ENCODE results near the gene EPS8L3. TPM values are rescaled to one million over a fixed set of nuclear protein-coding genes. Genes with fewer than 3 reads are reported as not detected.
A peak's percentile ranks its signal among the peaks of the same experiment; 100 is the strongest.
"Not testable (repeated sequence)": the region's sequence is repeated elsewhere in the genome, so short reads cannot be mapped to it uniquely, and the experiment has no call there.

Gene EPS8L3
- total RNA-seq, 1 donor from 2014 or later = not detected

DNA sequence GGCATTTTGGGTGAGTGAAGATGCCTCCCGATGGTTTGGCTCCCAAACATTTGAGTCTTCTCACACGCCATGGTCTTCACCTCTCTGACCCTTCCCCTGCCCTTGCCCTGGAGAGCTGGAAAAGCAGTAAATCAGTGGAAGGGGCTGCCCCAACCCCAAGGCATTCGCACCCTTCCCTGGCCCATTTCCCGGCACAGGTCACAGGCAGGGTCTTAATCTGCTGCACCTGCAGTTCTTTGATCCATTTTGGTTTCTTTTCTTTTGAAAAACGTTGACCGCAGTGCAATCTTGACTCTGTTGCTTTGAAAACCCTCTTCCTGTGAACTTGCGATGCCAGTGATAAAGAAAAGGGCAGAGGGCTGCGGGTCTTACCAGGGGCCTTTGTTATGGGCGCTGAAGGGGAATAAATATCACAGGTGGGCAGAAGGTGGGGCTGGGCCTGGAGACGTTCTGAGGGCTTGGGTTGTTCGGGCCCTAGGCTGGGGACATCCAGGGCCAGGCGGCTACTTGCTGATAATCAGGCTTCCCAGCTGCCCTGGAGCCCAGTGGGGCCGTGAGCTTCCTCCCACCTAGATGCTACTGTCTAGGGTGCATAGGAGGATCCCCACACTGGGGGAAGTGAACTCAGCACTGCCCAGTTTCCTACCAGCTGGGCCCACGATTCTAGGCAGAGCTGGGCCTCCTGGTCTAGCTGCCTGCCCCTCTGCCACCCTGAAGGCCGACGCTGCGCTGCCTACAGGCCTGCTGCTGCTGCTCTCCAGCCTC, 38.6 kb upstream of the EPS8L3 start:
- peak; percentile 8 to 62 for DNase-seq (ENCODE audit: low spot score in 2 of 2)
- Histone ChIP-seq H3K9me3 (no peaks in the 10 kb centered on the region), H3K4me1 (peaks cover 0 to 14% of the 10 kb centered on the region in 2 donors), H3K27me3 (no peaks in the 10 kb centered on the region), H3K27ac (peak overlapping the region; percentile 21 to 64), H3K4me3 (no peak overlapping the region), H3K36me3 (no peaks in the 10 kb centered on the region)
- TF ChIP-seq, protein P1, sequence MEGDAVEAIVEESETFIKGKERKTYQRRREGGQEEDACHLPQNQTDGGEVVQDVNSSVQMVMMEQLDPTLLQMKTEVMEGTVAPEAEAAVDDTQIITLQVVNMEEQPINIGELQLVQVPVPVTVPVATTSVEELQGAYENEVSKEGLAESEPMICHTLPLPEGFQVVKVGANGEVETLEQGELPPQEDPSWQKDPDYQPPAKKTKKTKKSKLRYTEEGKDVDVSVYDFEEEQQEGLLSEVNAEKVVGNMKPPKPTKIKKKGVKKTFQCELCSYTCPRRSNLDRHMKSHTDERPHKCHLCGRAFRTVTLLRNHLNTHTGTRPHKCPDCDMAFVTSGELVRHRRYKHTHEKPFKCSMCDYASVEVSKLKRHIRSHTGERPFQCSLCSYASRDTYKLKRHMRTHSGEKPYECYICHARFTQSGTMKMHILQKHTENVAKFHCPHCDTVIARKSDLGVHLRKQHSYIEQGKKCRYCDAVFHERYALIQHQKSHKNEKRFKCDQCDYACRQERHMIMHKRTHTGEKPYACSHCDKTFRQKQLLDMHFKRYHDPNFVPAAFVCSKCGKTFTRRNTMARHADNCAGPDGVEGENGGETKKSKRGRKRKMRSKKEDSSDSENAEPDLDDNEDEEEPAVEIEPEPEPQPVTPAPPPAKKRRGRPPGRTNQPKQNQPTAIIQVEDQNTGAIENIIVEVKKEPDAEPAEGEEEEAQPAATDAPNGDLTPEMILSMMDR (IDR thresholded peaks at IDR 0.05) = no peak
- intact Hi-C loops (cut with DNase I) = no loop called here

DNA sequence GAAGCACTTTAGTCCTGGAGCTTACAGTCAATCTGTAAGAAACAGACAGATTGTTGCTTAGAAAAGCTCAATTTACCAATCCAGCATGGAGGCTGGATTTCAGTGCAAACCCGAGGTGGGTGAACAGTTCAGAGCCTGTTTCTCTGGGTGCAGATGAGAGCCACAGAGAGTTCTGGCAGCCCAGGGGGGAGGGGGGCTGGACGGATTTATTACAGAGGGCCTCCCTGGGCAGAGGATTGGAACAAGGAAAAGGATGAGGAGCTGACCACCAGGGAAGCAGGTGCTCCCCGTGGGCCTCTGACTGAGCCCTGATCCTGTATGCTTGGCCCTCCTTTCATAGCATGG, 38.0 kb upstream of the EPS8L3 start:
- H3K9me3 ChIP-seq = no peaks in the 10 kb centered on the region
- DNase-seq (ENCODE audit: low spot score in 2 of 2) = no peak
- H3K4me3 ChIP-seq = no peak overlapping the region
- TF ChIP-seq, protein P1 (IDR thresholded peaks at IDR 0.05) = no peak
- H3K36me3 ChIP-seq = no peaks in the 10 kb centered on the region
- no peaks in the 10 kb centered on the region for H3K27me3 ChIP-seq
- peaks cover 0 to 14% of the 10 kb centered on the region in 2 donors for H3K4me1 ChIP-seq
- intact Hi-C loops (cut with DNase I) = no loop called here
- no peak overlapping the region for H3K27ac ChIP-seq

DNA sequence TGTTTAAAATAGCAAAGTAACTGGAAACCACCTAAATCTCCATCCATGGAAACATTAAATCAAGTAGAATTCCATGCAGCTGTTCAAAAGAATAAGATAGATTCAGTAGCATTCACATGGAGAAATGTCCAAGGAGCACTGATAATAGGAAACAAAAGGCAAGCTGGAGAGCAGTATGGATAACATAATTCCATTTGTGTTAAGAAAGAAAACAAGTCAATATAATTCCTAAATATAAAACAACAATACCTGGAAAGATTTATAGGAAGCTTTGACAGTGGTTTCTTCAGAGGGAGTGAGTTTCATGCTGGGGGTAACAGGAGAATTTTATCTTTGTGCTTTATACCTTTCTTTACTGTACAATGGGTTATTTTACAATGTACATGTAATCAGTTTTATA, 36.6 kb upstream of the EPS8L3 start:
- H3K9me3 ChIP-seq = no peaks in the 10 kb centered on the region
- no peak overlapping the region for H3K27ac ChIP-seq
- TF ChIP-seq, protein P1 (IDR thresholded peaks at IDR 0.05) = no peak
- H3K4me1 ChIP-seq = peaks cover 0 to 14% of the 10 kb centered on the region in 2 donors
- no peaks in the 10 kb centered on the region for H3K36me3 ChIP-seq
- DNase-seq (ENCODE audit: low spot score in 2 of 2) = no peak
- no peak overlapping the region for H3K4me3 ChIP-seq
- intact Hi-C loops (cut with DNase I) = no loop called here
- no peaks in the 10 kb centered on the region for H3K27me3 ChIP-seq

DNA sequence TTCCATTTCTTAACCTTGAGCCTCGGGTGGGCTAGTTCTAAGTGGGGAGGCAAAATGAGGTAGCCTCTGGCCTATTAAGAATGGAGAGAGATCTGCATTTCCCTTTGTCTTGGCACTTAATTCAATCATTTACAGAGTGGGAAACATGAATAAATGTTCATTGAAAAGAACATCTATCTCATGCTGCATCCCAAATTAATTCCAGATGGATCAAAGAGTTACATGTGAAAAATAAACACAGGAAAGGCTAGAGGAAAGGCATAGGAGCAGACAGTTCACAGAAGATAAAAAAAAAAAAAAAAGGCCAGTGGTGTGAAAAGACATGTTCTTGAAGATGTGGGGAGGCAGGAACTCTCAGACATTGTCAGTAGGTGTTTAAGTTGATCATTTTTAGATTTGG, 35.7 kb upstream of the EPS8L3 start:
- no peaks in the 10 kb centered on the region for H3K36me3 ChIP-seq
- intact Hi-C loops (cut with DNase I) = no loop called here

DNA sequence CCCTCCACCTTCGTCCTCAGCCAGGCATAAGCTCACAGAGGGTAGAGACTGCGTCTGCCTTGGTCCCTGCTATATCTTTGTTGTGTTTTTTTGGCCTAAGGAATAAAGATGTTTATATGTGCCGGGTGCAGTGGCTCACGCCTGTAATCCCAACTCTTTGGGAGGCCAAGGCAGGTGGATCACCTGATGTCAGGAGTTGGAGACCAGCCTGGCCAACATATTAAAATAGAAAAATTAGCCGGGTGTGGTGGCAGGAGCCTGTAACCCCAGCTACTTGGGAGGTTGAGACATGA, 33.5 kb upstream of the EPS8L3 start:
- H3K36me3 ChIP-seq; intact Hi-C loops (cut with DNase I); H3K9me3 ChIP-seq; H3K27me3 ChIP-seq; H3K27ac ChIP-seq; H3K4me3 ChIP-seq: not testable (repeated sequence)
- peaks cover 4 to 11% of the 10 kb centered on the region in 2 donors for H3K4me1 ChIP-seq
- DNase-seq (ENCODE audit: low spot score in 2 of 2) = peak in 1 of 2 donors; percentile 31

More for the DNA sequence above, 35.7 kb upstream of the EPS8L3 start:
- Histone ChIP-seq H3K27ac (no peak overlapping the region), H3K9me3 (no peaks in the 10 kb centered on the region), H3K4me3 (no peak overlapping the region), H3K27me3 (no peaks in the 10 kb centered on the region), H3K4me1 (peaks cover 0 to 14% of the 10 kb centered on the region in 2 donors)
- TF ChIP-seq, protein P1 (IDR thresholded peaks at IDR 0.05) = no peak
- no peak for DNase-seq (ENCODE audit: low spot score in 2 of 2)

DNA sequence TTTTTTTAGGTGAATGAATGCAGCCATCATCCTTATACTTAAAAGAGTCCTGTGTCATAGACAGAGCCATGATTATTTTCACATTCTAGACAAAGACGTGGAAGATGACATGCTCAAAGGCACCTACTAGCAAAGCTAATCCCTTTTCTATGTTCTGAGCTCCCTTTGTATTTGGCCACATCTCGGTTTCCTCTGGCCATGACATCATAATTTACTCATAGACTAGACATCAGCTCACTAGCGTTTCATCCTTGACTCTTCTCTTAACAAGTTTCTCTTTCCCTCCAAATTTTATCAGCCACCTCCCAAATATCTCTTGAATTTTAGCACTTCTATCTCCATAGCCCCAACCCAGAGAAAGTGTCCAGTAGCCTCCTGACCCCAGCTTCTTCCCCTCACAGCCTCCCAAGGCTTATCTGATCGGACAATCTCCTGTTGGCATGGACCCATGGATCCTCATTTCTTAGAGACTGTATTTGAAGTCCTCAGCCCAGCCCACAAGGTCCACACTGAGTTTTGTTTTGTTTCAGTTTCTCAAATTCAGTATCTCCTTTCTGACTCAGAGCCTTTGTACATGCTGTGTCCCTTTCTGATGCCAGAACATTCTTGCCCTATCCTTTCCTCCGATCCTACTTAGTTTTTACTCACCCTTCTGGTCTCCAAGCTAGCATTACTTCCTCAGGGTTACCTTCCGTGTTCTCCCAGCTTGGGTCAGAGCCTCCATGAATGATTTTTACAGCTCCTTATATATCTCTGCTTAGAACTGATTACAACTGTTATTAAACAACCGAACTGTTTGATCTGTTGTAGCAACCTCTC, 33.0 kb upstream of the EPS8L3 start:
- no peaks in the 10 kb centered on the region for H3K9me3 ChIP-seq
- H3K27me3 ChIP-seq = no peaks in the 10 kb centered on the region
- H3K4me3 ChIP-seq = no peak overlapping the region
- TF ChIP-seq, protein P1 (IDR thresholded peaks at IDR 0.05) = no peak
- H3K4me1 ChIP-seq = peaks cover 9 to 17% of the 10 kb centered on the region in 2 donors
- no peak overlapping the region for H3K27ac ChIP-seq
- no peaks in the 10 kb centered on the region for H3K36me3 ChIP-seq
- peak; percentile 0 to 59 for DNase-seq (ENCODE audit: low spot score in 2 of 2)
- intact Hi-C loops (cut with DNase I) = no loop called here

Measured in ascending aorta (tissue), 2 donors.